GM19239 (cell line): ENCODE results near the gene CISD2.
"Not testable (repeated sequence)": the region's sequence is repeated elsewhere in the genome, so short reads cannot be mapped to it uniquely, and the experiment has no call there.

Source experiments
- DNase-seq: peaks from one replicate; pipeline ENCODE4 v3.0.0; 2011; ENCODE audit warnings: low spot score; ENCODE audit not compliant: insufficient read length
- FAIRE-seq: peaks from 2 replicates; lab custom pipeline; 2011; peaks lifted over from hg19 to GRCh38; lab: Jason Lieb, UNC

Gene CISD2

GRCh38 chr4:102847687-102848086, 21.1 kb upstream of the CISD2 start:
- DNase-seq (no peak), FAIRE-seq (peak; percentile 44)

GRCh38 chr4:102849579-102850104, 19.1 kb upstream of the CISD2 start:
- peak; percentile 76 for FAIRE-seq
- DNase-seq = no peak

DNA sequence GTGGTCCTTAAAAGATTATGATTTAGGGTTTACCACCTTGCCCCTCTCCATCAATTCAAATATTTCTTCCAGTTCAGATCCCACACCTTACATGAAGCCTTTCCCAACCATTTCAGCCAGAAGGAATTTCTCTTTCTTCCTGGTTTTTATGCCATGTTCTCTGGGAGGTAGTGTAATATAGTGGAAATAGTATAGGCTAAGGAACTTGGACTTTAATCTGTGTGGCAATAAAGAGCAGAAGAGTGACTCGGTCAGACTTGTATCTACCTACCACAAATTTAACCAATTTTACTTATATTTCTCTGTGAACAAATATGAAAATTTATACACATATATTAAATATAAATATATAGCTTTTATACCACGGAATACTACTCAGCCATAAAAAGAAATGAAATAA, 18.4 kb upstream of the CISD2 start:
- DNase-seq (no peak), FAIRE-seq (no peak)

DNA sequence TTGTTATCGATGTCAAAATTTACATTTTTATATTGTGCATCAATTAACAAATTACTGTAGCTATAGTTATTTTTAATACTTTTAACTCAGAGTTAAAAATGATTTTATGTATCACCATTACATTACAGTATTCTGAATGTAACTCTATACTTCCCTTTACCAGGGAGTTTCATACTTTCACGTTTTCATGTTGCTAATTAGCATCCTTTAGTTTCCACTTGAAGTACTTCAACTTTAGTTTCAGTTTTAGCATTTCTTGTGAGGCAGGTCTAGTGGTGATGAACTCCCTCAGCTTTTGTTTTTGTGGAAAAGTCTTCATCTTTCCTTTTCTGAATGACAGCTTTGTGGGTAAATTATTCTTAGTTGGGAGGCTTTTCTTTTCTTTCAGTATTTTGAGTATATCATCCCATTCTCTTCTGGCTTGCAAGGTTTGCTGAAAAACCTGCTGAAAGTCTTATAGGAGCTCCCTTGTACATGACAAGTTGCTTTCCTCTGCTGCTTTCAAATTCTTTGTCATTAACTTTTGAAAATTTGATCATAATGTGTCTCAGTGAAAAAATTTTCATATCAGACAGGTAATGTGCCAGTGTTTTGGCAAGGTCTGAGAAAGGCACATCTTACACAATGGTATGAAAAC, 9.8 kb upstream of the CISD2 start:
- no peak for FAIRE-seq
- no peak for DNase-seq

DNA sequence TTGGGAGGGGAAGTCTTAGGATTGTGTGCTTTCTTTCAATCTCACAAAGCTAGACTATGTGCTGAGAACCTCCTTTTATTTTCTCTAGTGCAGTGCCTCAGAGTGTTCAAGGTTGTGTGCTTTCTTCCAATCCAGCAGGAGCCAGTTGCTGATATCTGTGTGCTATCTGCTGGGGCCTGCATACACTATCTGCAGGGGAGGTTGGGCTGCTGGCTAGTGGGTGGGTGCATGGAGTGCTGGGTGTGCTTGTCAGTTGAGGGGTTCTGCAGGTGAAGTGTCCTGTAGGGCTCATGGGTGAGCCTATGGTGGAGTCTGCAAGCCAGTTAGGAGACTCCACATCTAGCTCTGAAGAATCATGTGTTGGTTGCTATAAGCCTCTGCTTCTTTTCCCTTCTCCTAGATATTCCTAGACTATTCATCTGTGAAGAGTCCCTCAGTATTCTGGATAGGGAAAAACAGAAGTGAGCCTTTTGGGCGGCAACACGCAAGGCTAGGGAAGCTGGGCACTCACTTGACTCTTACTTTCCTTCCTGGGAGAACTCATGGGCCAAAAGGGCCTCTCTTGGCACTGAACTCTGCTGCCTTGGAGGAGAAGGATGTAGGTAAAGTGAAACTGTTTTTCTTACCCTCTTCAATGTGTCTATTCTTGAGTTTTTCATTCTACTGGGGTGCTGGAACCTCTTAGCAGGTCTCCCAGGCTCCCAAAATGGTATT, 8.0 kb upstream of the CISD2 start:
- no peak for FAIRE-seq

GRCh38 chr4:102862016-102862415, 6.8 kb upstream of the CISD2 start:
- DNase-seq (no peak), FAIRE-seq (no peak)

More for the DNA sequence above, 8.0 kb upstream of the CISD2 start:
- no peak for DNase-seq

DNA sequence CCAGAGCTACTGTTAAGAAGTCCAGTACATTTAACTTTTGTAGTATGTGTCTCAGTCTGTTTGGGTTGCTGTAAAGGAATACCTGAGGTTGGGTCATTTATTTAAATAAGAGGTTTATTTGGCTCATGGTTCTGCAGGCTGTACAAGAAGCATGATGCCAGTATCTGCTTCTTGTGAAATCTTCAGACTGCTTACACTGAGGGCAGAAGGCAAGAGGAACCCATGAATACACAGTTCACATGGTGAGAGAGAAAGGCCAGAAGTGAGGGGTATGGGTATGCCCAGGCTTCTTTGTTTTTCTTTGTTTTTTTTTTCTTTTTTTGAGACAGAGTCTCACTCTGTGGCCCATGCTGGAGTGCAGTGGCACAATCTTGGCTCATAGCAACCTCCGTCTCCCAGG, 6.0 kb upstream of the CISD2 start:
- DNase-seq (no peak), FAIRE-seq (no peak)

- not testable (repeated sequence) for FAIRE-seq, DNase-seq
Observed at GRCh38 chr4:102865327-102865726, 3.5 kb upstream of the CISD2 start.

DNA sequence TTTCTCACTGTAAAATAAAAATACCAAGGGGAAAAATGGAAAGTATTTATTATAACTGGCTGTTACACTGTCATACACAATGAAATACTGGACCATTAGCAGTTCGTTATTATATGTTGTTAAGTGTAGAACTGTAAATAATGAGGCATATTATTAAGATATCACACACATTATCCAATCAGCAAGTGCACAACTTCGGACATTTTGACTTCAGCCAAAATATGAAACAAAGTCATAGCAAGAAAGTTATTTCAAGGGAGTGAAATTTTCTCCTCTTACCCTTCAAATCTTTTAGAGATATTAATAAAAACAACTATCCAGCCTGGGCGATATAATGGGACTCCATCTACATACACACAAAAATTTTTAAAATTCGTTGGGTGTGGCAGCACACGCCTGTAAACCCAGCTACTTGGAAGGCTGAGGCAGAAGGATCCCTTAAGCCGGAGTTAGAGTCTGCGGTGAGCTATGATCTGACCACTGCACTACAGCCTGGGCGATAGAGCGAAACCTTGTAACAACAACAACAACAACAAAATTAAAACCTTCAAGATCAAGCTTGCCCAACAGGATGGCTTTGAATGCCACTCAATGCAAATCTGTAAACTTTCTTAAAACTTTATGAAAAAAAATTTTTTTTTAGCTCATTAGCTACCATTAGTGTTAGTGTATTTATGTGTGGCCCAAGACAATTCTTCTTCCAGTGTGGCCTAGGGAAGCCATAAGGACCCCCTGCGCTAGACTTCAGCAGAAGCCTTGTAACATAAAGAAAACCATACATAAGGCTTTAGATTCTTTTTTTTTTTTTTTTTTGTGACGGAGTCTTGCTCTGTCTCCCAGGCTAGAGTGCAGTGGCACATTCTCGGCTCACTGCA, 1.3 kb upstream of the CISD2 start:
- DNase-seq (no peak), FAIRE-seq (peak; percentile 76)

- FAIRE-seq (peak; percentile 99), DNase-seq (no peak)
Observed at GRCh38 chr4:102868153-102868780, 525 bp upstream of the CISD2 start.

- DNase-seq (no peak), FAIRE-seq (peak; percentile 31)
Observed at GRCh38 chr4:102869569-102870197, 891 bp downstream of the CISD2 start.

- peak; percentile 75 for FAIRE-seq
- DNase-seq = no peak
Observed at GRCh38 chr4:102871772-102872171, 3.0 kb downstream of the CISD2 start.

DNA sequence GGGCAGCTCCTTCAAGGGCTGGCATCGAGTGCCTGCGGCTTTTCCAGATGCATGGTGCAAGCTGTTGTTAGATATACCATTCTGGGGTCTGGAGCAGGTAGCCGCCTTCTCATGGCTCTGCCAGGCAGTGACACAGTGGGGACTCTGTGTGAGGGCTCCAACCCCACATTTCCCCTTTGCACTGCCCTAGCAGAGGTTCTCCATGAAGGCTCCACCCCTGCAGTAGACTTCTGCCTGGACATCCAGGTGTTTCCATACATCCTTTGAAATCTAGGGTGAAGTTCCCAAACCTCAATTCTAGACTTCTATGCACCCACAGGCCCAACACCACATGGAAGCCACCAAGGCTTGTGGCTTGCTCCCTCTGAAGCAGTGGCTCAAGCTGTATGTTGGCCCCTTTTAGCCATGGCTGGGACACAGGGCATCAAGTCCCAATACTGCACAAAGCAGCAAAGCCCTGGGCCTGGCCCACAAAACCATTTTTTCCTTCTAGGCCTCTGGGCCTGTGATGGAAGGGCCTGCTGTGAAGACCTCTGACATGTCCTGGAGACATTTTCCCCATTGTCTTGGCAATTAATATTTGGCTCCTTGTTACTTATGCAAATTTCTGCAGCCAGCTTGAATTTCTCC, 8.8 kb downstream of the CISD2 start:
- not testable (repeated sequence) for DNase-seq, FAIRE-seq

DNA sequence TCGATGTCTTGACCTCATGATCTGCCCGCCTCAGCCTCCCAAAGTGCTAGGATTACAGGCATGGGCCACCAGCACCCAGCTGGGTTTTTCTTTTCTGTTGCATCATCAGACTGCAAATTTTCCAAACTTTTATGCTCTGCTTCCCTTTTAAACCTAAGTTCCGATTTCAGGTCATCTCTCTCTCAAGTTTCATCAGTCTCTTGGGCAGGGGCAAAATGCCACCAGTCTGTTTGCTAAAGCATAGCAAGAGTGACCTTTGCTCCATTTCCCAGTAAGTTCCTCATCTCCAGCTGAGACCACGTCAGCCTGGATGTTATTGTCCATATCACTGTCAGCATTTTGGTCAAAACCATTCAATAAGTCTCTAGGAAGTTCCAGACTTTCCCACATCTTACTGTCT, 9.6 kb downstream of the CISD2 start:
- FAIRE-seq, DNase-seq: not testable (repeated sequence)

GRCh38 chr4:102878901-102879300, 10.1 kb downstream of the CISD2 start:
- DNase-seq (no peak), FAIRE-seq (no peak)

DNA sequence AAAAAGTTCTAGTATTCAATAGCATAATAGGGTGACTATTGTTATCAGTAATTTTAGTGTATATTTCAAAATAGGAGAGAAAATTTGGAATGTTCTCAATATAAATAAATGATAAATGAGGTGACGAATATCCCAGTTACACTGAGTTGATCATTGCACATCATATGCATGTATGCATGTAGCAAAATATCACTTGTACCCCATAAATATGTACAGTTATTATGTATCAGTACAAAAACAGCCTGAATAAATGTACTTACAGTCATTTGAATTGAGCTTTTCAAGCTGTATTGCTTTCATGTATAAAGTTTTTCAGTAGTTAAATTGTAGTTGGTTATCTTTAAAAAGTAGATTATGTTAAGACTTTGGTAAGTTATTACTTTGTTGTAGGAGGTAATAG, 12.6 kb downstream of the CISD2 start:
- FAIRE-seq (no peak), DNase-seq (no peak)

- no peak for FAIRE-seq
- no peak for DNase-seq
Observed at GRCh38 chr4:102883278-102883677, 14.5 kb downstream of the CISD2 start.

DNA sequence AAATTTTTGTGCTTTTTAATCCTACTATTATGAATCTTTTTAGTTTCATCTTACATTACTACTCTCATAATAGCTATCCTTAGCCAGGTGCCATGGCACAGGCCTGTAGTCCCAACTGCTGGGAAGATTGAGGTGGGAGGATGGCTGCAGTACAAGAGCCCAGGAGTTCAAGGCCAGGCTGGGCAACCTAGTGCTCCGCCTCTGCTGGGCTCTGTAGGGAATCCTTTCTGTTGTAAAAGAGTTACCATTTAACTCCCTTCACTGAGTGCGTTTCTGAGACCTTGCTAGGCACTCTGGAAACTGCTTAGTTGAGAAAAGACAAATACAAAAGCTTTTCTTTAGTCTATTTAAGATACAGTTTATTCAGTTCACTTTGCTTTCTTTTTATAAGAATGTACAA, 19.8 kb downstream of the CISD2 start:
- DNase-seq, FAIRE-seq: not testable (repeated sequence)

DNA sequence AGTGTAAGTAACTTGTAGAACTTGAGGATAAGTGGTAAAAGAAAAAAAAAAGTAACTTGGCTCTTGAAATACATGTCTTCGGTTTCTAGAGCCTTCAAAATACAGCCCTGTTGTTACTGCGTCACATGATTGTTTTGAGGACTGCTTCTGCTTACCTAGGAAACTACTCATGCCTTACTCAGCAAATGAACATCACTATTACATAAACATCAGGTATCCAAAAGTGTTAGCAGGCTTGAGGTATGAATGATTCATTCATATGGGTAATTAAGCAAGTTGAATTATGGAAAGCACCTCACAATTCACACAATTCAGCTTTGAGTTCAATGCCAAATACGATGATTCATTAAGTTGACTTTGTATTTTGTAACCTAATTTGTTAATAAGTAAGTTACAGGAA, 21.1 kb downstream of the CISD2 start:
- not testable (repeated sequence) for FAIRE-seq, DNase-seq
